CD14-positive monocyte (primary cell): ENCODE data around the gene INPP4A. TPM values are rescaled to one million over a fixed set of nuclear protein-coding genes. Genes with fewer than 3 reads are reported as not detected.

Source experiments
- DNase-seq, 3 donors: peaks; one replicate each; pipeline ENCODE4 v3.0.0-alpha.2; 2011 to 2022
- H2AFZ ChIP-seq: 2 replicates; pipeline ENCODE4 v1.6.0; 2012; ENCODE audit warnings: mild to moderate bottlenecking, low read depth, low read length, inconsistent platforms; ENCODE audit not compliant: insufficient read depth, poor library complexity, severe bottlenecking
- H3K27ac ChIP-seq, 2 donors: 1 replicate in 1 of 2; 2 replicates in 1 of 2; pipeline ENCODE4 v1.5.1; 2012 to 2013; ENCODE audit warnings: low read length in 2 of 2, control low read depth in 1 of 2, inconsistent platforms in 1 of 2, low read depth in 1 of 2, mild to moderate bottlenecking in 1 of 2
- H3K27me3 ChIP-seq, 2 donors: one replicate each; pipeline versions ENCODE4 v1.6.0 to v1.6.1; 2011 to 2013; ENCODE audit warnings: low read length in 2 of 2; ENCODE audit not compliant: control insufficient read depth in 2 of 2, insufficient read depth in 2 of 2
- H3K36me3 ChIP-seq, 2 donors: replicated peaks in 1 of 2; 1 replicate in 1 of 2; 2 replicates in 1 of 2; pipeline versions ENCODE4 v1.5.1 to v1.6.1; 2012 to 2013; ENCODE audit warnings: low read length in 2 of 2, control low read depth in 1 of 2, inconsistent platforms in 1 of 2, mild to moderate bottlenecking in 1 of 2; ENCODE audit not compliant: insufficient read depth in 2 of 2, control insufficient read depth in 1 of 2
- H3K4me1 ChIP-seq, 2 donors: 1 replicate in 1 of 2; 2 replicates in 1 of 2; pipeline versions ENCODE4 v1.5.1 to v1.6.1; 2012 to 2013; ENCODE audit warnings: low read length in 2 of 2, control low read depth in 1 of 2, inconsistent platforms in 1 of 2, mild to moderate bottlenecking in 1 of 2, moderate library complexity in 1 of 2; ENCODE audit not compliant: insufficient read depth in 2 of 2, control insufficient read depth in 1 of 2
- H3K4me2 ChIP-seq: replicated peaks from 2 replicates; pipeline ENCODE3; 2012; ENCODE audit warnings: low read length, moderate library complexity, mild to moderate bottlenecking; ENCODE audit not compliant: poor library complexity, severe bottlenecking; ENCODE audit errors: extremely low read depth
- H3K4me3 ChIP-seq, 3 experiments: fragments of 200-600 bp in 1 of 3; sonication (generic) in 1 of 3; replicated peaks in 1 of 3; 1 replicate in 2 of 3; 2 replicates in 1 of 3; pipeline ENCODE4 v1.5.1; 2011 to 2013; ENCODE audit warnings: low read length in 3 of 3, mild to moderate bottlenecking in 3 of 3, control low read depth in 2 of 3, low read depth in 2 of 3, inconsistent platforms in 1 of 3, moderate library complexity in 1 of 3
- H3K79me2 ChIP-seq: 2 replicates; pipeline ENCODE4 v1.6.0; 2012; ENCODE audit warnings: mild to moderate bottlenecking, control low read depth, inconsistent platforms, low read length, moderate library complexity; ENCODE audit not compliant: insufficient read depth
- H3K9ac ChIP-seq: 2 replicates; pipeline ENCODE4 v1.6.0; 2017; ENCODE audit warnings: low read length, mild to moderate bottlenecking; ENCODE audit not compliant: insufficient read depth, poor library complexity, severe bottlenecking
- H3K9me3 ChIP-seq, 2 donors: replicated peaks in 1 of 2; 1 replicate in 1 of 2; 2 replicates in 1 of 2; pipeline versions ENCODE4 v1.5.1 to v1.6.1; 2012 to 2013; ENCODE audit warnings: low read length in 2 of 2, control low read depth in 1 of 2; ENCODE audit not compliant: control insufficient read depth in 1 of 2, insufficient read depth in 1 of 2
- H4K20me1 ChIP-seq: 2 replicates; pipeline ENCODE4 v1.6.0; 2012; ENCODE audit warnings: mild to moderate bottlenecking, low read length, control low read depth, moderate library complexity; ENCODE audit not compliant: insufficient read depth
- H3K27ac Mint-ChIP-seq, 7 donors: one replicate each; pipeline ENCODE4 v1.8.0; 2020; ENCODE audit warnings: mild to moderate bottlenecking in 7 of 7, mixed read lengths in 7 of 7, moderate library complexity in 6 of 7, inconsistent platforms in 2 of 7
- H3K27me3 Mint-ChIP-seq, 3 donors: one replicate each; pipeline ENCODE4 v1.8.0; 2021 to 2022; ENCODE audit warnings: low read depth in 3 of 3, mild to moderate bottlenecking in 3 of 3, mixed read lengths in 3 of 3, moderate library complexity in 3 of 3, inconsistent platforms in 1 of 3
- H3K36me3 Mint-ChIP-seq, 2 donors: one replicate each; pipeline ENCODE4 v1.8.0; 2020; ENCODE audit warnings: mixed read lengths in 2 of 2, inconsistent platforms in 1 of 2, mild to moderate bottlenecking in 1 of 2
- H3K4me1 Mint-ChIP-seq: one replicate; pipeline ENCODE4 v1.8.0; 2020; ENCODE audit warnings: mild to moderate bottlenecking, mixed read lengths
- H3K4me3 Mint-ChIP-seq, 2 donors: one replicate each; pipeline ENCODE4 v1.8.0; 2020; ENCODE audit warnings: mild to moderate bottlenecking in 2 of 2, mixed read lengths in 2 of 2, moderate library complexity in 1 of 2
- H3K9me3 Mint-ChIP-seq, 7 donors: one replicate each; pipeline ENCODE4 v1.8.0; 2020 to 2022; ENCODE audit warnings: mixed read lengths in 7 of 7, mild to moderate bottlenecking in 6 of 7, moderate library complexity in 6 of 7, inconsistent platforms in 2 of 7
- CTCF ChIP-seq: fragments of 200-600 bp; IDR thresholded peaks from one replicate; pipeline ENCODE4 v1.8.0; 2022; ENCODE audit warnings: antibody characterized with exemption, mild to moderate bottlenecking
- WGBS: methylation state at CpG from one replicate; pipeline ENCODE4 v1.1.5; 2013; ENCODE audit warnings: missing lambda C conversion rate; ENCODE audit not compliant: insufficient coverage; 5-methylcytosine and 5-hydroxymethylcytosine counted together
- intact Hi-C, 2 donors: fragments of 100-400 bp; cut with micrococcal nuclease; formaldehyde crosslinking; loops; one replicate each; pipeline versions ENCODE4 v1.15.0 to v1.15.1; 2023
- polyA plus RNA-seq, 3 donors: library from polyadenylated mRNA; depleted of rRNA in 1 of 3; unstranded in 2 of 3; stranded (reverse) in 1 of 3; fragments of 300-500 nt in 2 of 3; fragments of >200 nt in 1 of 3; fragmentation: Illumina TruSeq in 2 of 3; gene quantifications; 1 replicate in 2 of 3; 2 replicates in 1 of 3; pipeline ENCODE4 v1.2.3, GENCODE V29; 2012 to 2021

The INPP4A gene
- polyA plus RNA-seq, 3 donors = 13.7 to 52.4 (median 20.7) TPM

GRCh38 chr2:98457045-98457696, 12.5 kb downstream of the INPP4A start:
- Mint-ChIP-seq H3K27me3 (no peaks in the 10 kb centered on the region), H3K4me3 (no peak overlapping the region), H3K27ac (peak overlapping the region in 6 of 7 donors; percentile 44 to 99 (median 82)), H3K36me3 (peaks cover 31 to 33% of the 10 kb centered on the region in 2 donors), H3K9me3 (peaks cover 0 to 2% (median 0%) of the 10 kb centered on the region in 7 donors), H3K4me1 (peaks cover 91% of the 10 kb centered on the region)
- Histone ChIP-seq H3K36me3 (peaks cover 2 to 18% of the 10 kb centered on the region in 2 donors), H3K27ac (peak overlapping the region in 1 of 2 donors; percentile 97), H3K4me2 (no peak overlapping the region), H3K79me2 (peaks cover 92% of the 10 kb centered on the region), H4K20me1 (peaks cover 42% of the 10 kb centered on the region), H3K4me1 (peaks cover 83 to 93% of the 10 kb centered on the region in 2 donors), H2AFZ (no peak overlapping the region), H3K4me3 (no peak overlapping the region), H3K27me3 (no peaks in the 10 kb centered on the region), H3K9me3 (no peaks in the 10 kb centered on the region), H3K9ac (no peak overlapping the region)
- 100% methylated on average over 1 of the region's 4 CpGs for WGBS
- TF ChIP-seq CTCF = no peak
- intact Hi-C loops = loop anchor here in 1 of 2 donors (10.0 kb wide), 1 partner anchor 148 kb away; the partner anchor contains the start of genes COA5 and UNC50
- no peak for DNase-seq

DNA sequence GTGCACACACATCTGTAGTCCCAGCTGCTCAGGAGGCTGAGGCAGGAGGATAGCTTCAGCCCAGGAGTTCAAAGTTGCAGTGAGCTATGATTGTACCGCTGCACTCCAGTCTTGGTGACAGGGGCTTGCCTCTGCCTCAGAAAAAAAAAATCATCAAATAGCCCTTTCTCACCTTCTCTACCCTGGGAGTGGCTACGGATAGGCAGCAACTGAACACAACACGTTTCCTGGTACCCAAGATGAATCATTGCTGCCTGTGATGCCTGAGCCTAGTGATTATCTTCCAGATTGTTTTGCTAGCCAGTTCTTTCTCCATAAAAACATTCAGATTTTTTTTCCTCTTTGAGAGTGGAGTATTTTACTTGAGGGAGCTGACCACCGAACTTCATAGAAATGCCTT, 13.5 kb downstream of the INPP4A start:
- Histone ChIP-seq H3K27ac (no peak overlapping the region), H3K36me3 (peaks cover 2 to 18% of the 10 kb centered on the region in 2 donors), H3K9ac (no peak overlapping the region), H3K4me2 (no peak overlapping the region), H3K79me2 (peaks cover 92% of the 10 kb centered on the region), H4K20me1 (peaks cover 32% of the 10 kb centered on the region), H3K9me3 (no peaks in the 10 kb centered on the region), H3K4me3 (no peak overlapping the region), H2AFZ (no peak overlapping the region), H3K27me3 (no peaks in the 10 kb centered on the region), H3K4me1 (peaks cover 81 to 93% of the 10 kb centered on the region in 2 donors)
- Mint-ChIP-seq H3K4me3 (no peak overlapping the region), H3K36me3 (peaks cover 34 to 37% of the 10 kb centered on the region in 2 donors), H3K27me3 (no peaks in the 10 kb centered on the region), H3K4me1 (peaks cover 86% of the 10 kb centered on the region), H3K9me3 (peaks cover 0 to 2% (median 0%) of the 10 kb centered on the region in 7 donors), H3K27ac (peak overlapping the region in 6 of 7 donors; percentile 5 to 97 (median 64))
- DNase-seq = no peak
- WGBS = 83% methylated on average over 2 of the region's 4 CpGs
- TF ChIP-seq CTCF = no peak
- intact Hi-C loops = loop anchor here in 1 of 2 donors (10.0 kb wide), 1 partner anchor 147 kb away; the partner anchor contains the start of genes COA5 and UNC50
